ENCODE measurements around the gene KLHDC7A.

DNA sequence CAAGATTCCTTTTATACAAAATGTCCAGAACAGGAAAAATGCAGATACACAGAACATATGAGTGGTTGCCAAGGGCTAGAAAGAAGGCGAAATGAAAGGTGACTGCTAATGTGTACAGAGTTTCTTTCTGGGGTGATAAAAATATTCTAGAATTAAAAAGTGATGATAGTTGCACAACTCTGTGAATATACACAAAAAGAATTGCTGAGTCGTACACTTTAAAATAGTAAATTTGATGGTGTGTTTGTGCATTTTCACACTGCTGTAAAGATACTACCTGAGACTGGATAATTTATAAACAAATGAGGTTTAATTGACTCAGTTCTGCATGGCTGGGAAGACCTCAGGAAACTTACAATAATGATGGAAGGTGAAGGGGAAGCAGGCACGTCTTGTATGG, 23.9 kb downstream of the KLHDC7A start:
- TF ChIP-seq, protein P1, sequence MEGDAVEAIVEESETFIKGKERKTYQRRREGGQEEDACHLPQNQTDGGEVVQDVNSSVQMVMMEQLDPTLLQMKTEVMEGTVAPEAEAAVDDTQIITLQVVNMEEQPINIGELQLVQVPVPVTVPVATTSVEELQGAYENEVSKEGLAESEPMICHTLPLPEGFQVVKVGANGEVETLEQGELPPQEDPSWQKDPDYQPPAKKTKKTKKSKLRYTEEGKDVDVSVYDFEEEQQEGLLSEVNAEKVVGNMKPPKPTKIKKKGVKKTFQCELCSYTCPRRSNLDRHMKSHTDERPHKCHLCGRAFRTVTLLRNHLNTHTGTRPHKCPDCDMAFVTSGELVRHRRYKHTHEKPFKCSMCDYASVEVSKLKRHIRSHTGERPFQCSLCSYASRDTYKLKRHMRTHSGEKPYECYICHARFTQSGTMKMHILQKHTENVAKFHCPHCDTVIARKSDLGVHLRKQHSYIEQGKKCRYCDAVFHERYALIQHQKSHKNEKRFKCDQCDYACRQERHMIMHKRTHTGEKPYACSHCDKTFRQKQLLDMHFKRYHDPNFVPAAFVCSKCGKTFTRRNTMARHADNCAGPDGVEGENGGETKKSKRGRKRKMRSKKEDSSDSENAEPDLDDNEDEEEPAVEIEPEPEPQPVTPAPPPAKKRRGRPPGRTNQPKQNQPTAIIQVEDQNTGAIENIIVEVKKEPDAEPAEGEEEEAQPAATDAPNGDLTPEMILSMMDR (IDR thresholded peaks at IDR 0.05) = no peak
- no peak for TF ChIP-seq NPAS2 (CRISPR knock-in tag; IDR thresholded peaks at IDR 0.05; ENCODE audit: borderline replicate concordance)
- TF ChIP-seq RCOR1 (IDR thresholded peaks at IDR 0.05; ENCODE audit: low read depth, low read length) = no peak
- no peak for TF ChIP-seq POLR2A (IDR thresholded peaks at IDR 0.05; ENCODE audit: low read length)
- TF ChIP-seq, protein P2, sequence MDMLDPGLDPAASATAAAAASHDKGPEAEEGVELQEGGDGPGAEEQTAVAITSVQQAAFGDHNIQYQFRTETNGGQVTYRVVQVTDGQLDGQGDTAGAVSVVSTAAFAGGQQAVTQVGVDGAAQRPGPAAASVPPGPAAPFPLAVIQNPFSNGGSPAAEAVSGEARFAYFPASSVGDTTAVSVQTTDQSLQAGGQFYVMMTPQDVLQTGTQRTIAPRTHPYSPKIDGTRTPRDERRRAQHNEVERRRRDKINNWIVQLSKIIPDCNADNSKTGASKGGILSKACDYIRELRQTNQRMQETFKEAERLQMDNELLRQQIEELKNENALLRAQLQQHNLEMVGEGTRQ (IDR thresholded peaks at IDR 0.05) = no peak
- no peak for TF ChIP-seq MAZ (IDR thresholded peaks at IDR 0.05; ENCODE audit: borderline replicate concordance, low read depth, low read length)
- peak; percentile 64 for TF ChIP-seq MAFK (IDR thresholded peaks at IDR 0.05; ENCODE audit: partially characterized antibody)
- no peak for TF ChIP-seq RFX5 (IDR thresholded peaks at IDR 0.05)
- TF ChIP-seq, protein P3, sequence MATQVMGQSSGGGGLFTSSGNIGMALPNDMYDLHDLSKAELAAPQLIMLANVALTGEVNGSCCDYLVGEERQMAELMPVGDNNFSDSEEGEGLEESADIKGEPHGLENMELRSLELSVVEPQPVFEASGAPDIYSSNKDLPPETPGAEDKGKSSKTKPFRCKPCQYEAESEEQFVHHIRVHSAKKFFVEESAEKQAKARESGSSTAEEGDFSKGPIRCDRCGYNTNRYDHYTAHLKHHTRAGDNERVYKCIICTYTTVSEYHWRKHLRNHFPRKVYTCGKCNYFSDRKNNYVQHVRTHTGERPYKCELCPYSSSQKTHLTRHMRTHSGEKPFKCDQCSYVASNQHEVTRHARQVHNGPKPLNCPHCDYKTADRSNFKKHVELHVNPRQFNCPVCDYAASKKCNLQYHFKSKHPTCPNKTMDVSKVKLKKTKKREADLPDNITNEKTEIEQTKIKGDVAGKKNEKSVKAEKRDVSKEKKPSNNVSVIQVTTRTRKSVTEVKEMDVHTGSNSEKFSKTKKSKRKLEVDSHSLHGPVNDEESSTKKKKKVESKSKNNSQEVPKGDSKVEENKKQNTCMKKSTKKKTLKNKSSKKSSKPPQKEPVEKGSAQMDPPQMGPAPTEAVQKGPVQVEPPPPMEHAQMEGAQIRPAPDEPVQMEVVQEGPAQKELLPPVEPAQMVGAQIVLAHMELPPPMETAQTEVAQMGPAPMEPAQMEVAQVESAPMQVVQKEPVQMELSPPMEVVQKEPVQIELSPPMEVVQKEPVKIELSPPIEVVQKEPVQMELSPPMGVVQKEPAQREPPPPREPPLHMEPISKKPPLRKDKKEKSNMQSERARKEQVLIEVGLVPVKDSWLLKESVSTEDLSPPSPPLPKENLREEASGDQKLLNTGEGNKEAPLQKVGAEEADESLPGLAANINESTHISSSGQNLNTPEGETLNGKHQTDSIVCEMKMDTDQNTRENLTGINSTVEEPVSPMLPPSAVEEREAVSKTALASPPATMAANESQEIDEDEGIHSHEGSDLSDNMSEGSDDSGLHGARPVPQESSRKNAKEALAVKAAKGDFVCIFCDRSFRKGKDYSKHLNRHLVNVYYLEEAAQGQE (IDR thresholded peaks at IDR 0.05) = no peak
- no peak for TF ChIP-seq RNF2 (IDR thresholded peaks at IDR 0.05; ENCODE audit: borderline replicate concordance, low read depth)
- TF ChIP-seq POLR2AphosphoS2 (conservative IDR thresholded peaks at IDR 0.05; ENCODE audit: low read length) = no peak
- TF ChIP-seq ESRRA (IDR thresholded peaks at IDR 0.05; ENCODE audit: borderline replicate concordance, low read length) = no peak
